Measurements from ENCODE around the gene TGFB1I1.

TGFB1I1 gene

DNA sequence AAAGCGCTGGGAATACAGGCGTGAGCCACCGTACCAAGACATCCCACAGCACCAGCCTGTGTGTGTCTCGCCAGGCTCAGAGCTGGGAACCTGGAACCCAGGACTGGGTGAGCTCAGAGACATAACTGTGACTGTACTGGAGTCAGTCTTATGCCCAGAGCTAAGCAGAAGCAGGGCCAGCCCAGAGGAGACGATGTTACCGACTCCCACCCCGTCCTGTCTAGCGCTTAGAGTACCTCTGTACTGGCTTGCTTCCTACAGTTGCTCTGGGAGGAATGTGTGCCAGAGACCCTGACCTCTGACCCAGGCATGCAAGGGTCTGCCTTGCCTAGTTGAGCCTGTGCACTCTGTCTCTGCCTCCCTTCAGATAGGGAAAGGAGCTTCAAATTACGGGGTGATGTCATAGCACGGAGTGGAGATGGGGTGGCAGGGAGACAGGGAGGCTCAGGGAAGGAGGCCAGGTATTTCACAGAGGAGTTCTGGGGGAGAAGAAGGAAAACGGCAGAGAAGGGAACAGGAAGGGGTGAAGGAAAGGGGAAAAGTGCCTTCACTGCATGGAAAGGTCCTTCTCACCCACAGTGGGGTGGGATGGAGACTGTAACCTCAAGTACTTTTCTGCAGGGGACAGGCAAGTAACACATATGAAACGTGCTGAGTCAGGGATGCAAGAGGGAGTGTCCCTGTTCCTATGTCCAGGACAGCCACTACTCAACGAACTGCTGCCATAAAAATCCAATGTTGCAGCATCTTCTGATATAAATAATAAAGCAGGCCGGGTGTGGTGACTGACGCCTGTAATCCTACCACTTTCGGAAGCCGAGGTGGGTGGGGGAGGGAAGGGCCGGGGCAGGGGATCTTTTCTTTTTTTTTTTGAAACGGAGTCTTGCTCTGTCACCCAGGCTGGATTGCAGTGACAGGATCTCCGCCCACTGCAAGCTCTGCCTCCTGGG, 18.4 kb upstream of the TGFB1I1 start:
- DNase-seq, result no peak

DNA sequence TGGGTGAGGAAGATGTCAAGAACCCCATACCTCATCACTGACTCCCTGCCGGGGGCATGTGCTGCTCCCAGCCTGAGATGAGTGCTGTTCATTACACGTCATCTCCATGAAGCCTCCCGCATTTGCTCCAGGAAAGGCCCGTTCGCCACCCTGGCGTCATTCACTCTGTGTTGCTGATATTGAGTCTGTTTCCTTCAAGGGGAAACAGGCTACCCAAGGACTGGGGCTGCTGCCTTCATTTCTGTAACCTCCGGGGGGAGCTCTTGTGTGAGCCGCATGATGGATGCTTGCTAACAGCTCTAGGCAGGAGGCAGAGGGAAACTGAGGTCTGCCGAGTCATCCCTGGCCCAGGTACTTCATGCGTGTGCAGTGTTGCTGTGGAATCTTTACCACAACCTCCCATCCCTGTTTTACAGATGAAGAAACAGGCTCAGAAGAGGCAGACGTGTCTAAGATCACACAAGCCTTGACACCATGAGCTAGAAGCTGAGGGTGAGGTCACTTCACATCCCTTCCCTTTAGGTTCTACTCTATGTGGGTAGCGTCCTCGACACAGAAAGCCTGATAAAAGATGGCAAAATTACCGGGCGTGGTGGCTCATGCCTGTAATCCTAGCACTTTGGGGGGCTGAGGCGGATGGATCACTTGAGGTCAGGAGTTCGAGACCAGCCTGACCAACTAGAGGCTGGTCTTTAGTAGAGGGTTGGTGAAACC, 16.2 kb upstream of the TGFB1I1 start:
- DNase-seq, result no peak

DNA sequence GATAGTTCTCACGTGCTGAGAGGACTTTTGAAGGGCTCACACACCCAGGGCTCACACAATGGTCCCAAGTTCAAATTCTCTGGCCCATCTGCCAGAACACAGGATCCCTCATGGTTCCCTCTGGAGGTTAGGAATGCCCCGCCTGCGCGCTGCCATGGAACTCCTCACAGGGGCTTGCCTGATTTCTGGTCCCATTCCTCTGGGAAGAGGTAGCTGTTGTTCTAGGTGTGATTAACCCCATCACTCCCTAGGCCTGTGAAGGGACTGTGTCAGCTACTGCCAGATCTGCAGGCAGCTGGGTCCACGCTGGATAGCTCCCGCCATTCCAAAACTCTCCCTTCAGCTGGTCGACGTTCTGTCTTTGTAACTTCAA, 15.0 kb upstream of the TGFB1I1 start:
- no peak for DNase-seq

DNA sequence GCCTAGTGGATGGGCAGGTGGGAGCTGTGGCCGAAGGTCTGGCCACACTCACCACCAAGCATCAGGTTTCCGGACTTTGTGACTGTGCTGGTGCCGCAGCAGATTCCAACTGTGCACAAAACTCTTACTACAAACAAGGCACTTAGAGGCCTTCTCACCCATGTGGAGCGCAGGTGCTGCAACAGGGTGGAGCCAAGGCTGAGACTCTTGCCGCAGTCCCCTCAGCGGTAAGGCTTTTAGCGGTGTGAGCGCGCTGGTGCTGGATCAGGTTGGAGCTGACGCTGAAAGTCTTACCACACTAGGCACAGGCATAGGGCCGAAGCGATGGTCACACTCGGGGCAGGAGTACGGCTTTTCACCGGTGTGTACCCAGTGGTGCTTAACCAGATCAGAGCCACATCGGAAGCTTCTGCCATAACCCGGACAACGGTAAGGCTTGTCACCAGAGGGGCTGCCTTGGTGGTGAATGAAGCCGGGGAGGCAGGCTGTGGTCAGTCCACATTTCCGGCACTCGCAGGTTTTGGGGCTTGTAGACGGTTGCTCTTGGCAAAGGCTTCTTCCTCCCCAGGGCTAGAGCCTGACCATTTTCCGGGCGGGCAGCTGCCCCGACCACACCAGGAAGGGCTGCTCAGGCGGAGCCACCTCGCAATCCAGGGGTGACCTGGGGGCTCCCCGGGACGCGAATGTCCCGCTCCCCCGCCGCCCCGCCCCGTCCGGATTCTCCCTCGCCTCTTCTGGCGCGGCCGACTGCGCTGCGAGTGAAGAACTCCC, 13.7 kb upstream of the TGFB1I1 start:
- DNase-seq, result no peak

DNA sequence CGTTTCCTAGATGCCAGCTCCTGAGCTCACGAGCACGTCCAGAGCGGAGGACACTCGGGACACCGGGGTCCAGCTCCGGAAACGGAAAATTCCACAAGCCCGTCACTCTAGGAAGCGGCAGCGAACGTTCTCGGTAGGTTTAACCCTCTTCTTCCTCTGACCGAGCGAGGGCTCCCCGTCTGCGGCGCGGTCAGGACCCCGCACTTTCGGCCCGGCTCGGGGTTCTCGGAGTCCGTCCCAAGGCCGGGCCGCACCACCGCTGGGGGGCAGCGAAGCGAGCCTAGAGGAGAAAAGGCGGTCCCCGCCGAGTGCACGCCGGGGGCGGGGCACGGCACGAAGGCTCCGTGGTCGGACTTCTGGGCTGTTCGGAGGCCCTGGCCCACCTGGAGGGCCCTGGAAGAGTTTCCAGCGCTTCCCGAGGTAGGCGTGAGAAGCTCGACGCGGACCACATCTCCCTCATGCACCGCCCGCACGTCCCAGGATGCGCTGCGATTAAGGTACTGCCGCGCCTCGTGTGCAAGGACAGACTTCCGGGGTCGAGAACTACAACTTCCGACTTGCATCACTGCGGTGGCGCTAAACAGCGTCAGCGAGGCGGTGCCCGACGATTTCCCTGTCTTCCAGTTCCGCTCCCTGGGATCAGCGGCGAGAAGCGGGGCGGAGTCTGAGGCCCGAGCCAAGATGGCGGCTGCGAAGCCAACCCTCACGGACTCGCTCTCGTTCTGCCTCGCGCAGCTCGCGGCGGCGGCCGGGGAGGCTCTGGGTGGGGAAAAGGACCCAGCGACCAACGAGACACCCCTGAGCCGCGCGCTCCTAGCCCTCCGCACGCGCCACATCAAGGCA, 12.9 kb upstream of the TGFB1I1 start, which contains the start of gene ARMC5:
Gene ARMC5 (plus strand): TSS at position 658 of the 843 bp plus-strand sequence. CDS start 24 bp downstream, at position 682.
- peak; percentile 97 for DNase-seq

DNA sequence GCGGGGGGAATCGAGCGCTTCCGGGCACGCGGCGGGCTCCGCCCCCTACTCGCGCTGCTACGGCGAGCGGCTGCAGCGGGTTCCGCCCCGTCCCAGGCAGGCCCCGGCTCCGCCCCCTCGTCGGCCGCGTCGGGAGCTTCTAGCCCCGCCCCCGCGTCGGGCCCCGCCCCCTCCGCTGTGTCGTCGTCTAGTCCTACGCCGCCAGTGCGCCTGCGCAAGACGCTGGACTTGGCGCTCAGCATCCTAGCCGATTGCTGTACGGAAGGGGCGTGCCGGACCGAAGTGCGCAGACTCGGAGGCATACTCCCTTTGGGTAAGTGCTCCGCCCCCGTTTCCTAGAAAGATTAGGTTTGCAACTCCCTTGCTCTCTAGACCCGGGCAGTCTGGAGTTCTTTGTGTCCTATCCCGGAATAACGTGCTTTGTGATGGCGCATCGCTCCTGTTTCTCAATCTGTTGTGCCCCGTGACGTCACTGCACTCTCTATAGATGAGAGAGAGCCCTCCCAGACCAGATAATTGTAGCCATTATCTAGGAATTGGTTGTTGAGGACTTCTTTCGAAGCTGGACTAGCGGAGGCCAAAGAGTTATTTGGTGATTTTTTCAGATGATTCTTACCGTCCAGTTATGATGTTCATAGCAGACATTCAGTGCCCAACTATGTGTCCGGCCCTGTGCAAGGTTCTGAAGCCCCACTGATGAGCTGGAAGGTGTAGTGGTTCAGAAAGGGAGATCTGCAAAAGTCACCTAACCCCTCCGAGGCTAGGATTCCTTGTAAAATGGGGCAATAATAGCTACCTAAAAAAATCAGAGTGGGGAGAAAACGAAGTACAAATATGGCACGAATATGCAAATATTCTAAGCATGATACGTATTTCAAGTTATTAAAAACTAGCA, 12.0 kb upstream of the TGFB1I1 start:
- peak; percentile 99 for DNase-seq

DNA sequence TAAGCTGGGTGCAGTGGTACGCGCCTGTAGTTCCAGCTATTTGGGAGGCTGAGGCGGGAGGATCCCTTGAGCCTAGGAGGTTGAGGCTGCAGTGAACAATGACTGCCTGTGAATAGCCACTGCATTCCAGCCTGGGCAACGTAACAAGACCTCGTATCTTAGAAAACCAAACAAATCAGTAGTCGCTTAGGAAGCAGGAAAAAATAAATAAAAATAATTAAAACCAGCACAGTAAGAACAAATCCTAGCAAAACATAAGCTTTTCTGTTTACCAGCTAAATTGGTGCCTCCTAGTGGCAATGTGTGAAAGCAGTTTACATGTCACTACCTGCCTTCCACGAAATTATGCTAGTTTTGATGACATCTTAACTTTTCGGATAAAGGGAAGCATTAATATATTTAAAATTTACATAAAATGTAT, 11.4 kb upstream of the TGFB1I1 start:
- DNase-seq, result peak; percentile 28

DNA sequence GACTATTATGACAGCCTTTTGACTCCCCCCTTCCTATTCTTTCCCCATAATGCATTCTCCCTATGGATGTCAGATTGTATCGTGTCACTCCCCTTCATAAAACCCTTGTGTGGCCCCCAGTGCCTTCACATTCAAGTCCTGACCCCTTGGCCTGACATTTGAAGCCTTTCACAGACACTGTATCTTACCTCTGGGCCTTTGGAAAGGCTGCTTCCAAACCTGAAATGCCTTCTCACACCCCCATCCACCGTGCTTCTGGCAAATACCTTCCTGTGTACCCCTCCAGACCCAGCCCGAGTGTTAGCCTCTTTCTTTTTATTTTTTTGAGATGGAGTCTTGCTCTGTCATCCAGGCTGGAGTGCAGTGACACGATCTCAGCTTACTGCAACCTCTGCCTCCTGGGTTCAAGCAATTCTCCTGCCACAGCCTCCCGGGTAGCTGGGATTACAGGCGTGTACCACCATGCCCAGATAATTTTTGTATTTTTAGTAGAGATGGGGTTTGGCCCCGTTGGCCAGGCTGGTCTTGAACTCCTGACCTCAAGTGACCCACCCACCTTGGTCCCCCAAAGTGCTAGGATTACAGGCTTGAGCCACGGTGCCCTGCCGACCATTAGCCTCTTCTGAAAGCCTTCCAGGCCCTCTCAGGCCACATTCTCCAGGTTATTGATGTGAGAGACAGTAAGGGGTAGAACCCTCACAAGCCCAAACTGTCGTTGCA, 10.6 kb upstream of the TGFB1I1 start:
- no peak for DNase-seq

DNA sequence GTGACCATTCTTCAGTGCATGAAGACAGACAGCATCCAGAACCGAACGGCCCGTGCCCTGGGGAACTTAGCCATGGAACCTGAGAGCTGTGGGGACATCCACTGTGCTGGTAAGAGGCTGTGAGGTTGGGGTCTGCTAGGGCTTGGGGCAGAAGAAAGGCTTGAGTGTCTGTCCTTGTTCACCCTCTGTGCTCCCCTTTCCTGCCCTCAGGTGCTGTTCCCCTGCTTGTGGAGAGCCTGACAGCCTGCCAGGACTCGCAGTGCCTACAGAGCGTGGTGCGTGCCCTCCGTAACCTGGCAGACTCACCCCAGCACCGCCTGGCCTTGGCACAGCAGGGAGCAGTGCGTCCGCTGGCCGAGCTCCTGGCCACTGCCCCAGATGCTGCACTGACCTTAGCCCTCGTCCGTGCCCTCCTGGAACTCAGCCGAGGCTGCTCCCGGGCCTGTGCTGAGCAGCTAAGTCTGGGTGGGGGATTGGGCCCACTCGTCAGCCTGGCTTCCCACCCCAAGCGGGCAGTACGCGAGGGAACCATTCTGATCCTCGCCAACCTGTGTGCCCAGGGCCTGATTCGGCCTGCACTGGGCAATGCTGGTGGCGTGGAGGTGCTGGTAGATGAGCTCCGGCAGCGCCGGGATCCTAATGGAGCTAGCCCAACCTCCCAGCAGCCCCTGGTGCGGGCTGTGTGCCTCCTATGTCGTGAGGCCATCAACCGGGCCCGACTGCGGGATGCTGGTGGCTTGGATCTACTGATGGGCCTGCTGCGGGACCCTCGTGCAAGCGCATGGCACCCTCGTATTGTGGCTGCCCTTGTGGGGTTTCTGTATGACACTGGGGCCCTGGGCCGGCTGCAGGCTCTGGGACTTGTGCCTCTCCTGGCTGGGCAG, 9.8 kb upstream of the TGFB1I1 start:
- no peak for DNase-seq

DNA sequence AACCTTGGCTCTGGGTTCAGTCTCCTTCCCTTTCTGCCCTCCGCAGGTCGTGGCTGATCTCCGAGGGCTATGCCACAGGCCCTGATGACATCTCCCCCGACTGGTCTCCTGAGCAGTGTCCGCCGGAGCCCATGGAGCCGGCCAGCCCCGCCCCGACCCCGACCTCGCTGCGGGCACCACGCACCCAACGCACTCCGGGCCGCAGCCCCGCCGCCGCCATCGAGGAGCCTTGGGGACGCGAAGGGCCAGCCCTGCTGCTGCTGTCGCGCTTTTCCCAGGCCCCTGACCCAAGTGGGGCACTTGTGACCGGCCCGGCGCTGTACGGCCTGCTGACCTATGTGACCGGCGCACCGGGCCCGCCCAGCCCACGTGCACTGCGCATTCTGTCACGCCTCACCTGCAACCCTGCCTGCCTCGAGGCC, 7.6 kb upstream of the TGFB1I1 start:
- DNase-seq, result no peak

DNA sequence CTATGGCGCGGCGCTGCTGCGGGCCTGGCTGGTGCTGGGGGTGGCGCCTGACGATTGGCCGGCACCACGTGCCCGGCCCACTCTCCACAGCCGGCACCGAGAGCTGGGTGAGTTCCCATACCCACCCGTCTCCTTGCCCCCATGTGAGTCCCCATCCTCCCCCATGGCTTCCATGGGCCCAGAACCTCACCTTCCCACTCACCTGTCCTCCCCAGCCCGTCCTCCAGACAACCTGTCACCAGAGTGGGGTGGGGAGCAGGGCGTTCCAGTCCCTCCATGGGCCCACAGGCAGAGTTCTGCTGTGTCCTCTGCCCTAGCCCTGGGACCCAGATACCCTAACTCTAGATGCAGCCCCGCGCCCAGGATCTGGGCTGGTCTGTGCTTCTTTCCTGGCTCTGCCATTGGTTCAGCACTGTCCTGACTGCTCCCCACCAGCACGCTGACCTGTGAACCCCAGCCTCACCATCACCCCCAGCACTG, 7.1 kb upstream of the TGFB1I1 start:
- no peak for DNase-seq

DNA sequence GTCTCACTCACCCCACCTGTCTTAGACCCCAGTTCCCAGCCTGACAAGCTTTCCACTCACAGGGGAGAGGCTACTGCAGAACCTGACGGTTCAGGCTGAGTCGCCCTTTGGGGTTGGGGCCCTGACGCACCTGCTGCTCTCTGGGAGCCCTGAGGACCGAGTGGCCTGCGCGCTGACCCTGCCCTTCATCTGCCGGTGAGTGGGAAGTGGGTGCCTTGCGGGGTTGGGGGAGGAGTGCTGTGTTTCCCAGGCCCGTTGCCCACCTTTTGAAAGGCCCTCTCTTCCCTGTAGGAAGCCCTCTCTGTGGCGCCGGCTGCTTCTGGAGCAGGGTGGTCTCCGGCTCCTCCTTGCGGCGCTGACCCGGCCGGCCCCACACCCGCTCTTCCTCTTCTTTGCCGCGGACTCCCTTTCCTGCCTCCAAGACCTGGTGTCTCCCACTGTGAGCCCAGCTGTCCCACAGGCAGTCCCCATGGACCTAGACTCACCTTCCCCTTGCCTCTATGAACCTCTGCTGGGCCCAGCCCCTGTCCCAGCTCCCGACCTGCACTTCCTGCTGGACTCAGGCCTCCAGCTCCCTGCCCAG, 6.1 kb upstream of the TGFB1I1 start:
- DNase-seq, result no peak

DNA sequence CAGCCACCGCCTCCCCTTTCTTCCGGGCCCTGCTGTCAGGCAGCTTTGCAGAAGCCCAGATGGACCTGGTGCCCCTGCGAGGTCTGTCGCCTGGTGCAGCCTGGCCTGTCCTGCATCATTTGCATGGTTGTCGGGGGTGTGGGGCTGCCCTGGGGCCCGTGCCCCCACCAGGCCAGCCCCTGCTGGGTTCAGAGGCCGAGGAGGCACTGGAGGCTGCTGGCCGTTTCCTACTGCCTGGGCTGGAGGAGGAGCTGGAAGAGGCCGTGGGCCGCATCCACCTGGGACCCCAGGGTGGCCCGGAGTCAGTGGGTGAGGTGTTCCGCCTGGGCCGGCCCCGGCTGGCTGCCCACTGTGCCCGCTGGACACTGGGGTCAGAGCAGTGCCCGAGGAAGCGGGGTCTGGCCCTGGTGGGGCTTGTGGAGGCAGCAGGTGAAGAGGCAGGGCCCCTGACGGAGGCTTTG, 5.5 kb upstream of the TGFB1I1 start:
- DNase-seq, result no peak

DNA sequence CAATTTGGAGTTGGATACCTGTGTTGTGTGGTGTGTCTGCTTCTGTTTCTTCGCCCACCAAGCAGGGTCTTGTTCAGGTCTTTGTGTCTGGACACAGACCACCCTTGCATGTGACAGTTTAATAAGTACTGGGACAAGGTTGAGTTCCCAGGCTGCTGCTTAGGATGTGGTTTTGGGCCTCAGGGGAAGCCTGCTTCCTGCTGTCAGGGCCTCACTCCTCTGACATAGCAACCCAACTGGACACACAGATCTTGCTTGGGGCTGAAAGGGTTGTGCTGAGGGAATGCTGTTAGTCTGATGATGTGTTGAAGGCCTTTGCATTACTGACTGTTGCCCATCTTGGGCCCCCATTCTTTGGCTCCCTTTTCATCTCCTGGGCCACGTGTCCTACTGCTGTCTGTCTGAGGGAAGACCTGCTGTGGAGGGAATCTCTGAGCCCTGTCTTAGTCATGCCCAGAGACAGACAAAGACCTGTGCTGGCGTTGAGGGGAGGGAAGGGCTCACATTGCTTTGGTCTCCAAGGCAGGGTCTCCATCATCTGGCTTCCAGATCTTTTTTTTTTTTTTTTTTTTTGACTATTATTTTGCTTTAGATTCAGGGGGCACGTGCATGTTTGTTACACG, 4.7 kb upstream of the TGFB1I1 start:
- no peak for DNase-seq

DNA sequence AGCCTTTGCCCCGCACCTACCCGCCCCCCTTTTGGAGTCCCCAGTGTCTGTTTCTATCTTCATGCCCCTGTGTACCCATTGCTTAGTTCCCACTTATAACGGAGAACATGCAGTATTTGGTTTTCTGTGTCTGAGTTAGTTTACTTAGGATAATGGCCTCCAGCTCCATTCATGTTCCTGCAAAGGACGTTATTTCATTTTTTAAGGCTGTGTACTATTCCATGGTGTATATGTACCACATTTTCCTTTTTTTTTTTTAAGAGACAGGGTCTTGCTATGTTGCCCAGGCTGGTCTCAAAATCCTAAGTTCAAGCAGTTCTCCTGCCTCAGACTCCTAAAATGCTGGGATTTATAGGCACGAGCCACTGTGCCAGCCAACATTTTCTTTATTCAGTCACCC, 4.1 kb upstream of the TGFB1I1 start:
- no peak for DNase-seq

DNA sequence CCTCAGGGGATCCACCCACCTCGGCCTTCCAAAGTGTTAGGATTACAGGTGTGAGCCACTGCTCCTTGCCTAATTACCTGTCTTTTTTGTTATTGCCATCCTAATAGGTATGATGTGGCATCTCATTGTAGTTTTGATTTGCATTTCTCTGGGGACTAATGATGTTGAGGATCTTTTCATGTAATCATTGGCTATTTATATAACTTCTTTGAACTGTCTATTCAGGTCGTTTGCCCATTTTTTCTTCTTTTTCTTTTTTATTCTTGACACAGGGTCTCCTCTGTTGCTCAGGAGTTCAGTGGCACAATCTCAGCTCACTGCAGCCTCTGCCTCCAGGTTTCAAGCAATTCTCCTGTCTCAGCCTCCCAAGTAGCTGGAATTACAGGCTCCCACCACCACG, 1.3 kb upstream of the TGFB1I1 start:
- no peak for DNase-seq

DNA sequence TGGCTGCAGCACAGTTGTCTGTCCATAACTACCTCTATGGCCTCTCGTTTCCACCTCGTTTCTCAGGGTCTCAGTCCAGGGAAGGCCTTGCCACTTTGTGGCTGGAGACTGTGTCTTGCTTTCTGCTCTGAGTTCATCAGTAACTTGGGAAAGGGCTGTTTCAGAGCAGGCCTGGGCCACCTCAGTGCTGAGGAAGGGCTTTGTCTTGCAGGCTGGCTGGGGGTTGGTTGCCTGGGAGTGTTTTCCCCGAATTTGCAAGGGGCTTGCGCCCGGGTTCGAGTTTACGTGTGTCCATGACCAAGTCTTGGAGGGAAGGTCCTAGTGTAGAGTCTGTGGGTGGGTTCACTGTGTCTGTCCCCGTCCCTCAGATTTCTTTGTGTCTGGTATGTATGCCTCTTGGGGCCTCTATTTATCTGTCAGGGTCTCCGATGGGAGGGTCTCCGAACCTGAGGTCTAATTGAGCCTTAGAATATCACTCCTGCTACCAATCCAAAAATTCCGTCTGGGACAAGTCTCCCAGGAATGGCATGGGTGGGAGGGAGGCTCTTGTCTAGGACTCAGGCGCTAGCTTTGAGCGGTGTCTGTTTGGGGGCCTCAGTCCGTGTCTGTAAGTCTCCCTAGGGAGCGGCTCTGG, 594 bp upstream of the TGFB1I1 start:
- no peak for DNase-seq

DNA sequence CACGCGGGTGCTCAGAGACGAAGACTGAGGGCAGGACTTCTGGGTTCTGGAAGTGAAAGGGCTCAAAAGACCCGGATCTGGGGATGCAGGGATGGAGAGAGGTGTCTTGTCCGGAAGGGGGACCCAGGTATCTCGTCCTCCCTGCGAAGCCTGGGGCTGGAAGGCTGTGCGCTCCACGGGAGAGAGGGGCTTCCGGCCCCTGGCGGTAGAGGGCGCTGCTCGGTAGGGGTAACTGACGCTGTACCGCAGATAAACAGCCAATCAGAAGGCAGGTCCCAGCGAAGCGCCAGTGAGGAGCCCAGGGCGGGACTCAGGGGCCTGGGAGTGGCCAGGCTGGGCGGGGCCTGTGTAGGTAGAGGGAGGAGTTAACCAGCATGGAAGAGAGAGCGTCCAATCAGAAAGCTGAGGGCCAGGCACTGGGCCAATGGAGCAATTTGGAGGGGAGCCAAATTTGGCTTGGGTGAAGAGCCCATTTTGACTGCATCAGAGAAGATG, 804 bp downstream of the TGFB1I1 start:
- DNase-seq, result no peak
